Smooth muscle cell (in vitro differentiated cells): ENCODE measurements around the gene SLN. TPM values are rescaled to one million over a fixed set of nuclear protein-coding genes. Genes with fewer than 3 reads are reported as not detected.
A peak's percentile ranks its signal among the peaks of the same experiment; 100 is the strongest.

ENCODE experiments used
- DNase-seq: peaks from one replicate; lab custom pipeline; 2025; ENCODE audit not compliant: unreplicated experiment; lab: John Stamatoyannopoulos, UW
- H2AFZ ChIP-seq: fragments of 200-600 bp; sonication (generic); 2 replicates; pipeline ENCODE4 v1.6.0; 2016; ENCODE audit warnings: antibody characterized with exemption, low read depth, mild to moderate bottlenecking
- H3F3A ChIP-seq: fragments of 200-600 bp; sonication (generic); 2 replicates; pipeline ENCODE4 v1.6.0; 2017; ENCODE audit warnings: antibody characterized with exemption, low read depth
- H3K27ac ChIP-seq: fragments of 200-600 bp; sonication (generic); 2 replicates; pipeline ENCODE4 v1.5.1; 2016; ENCODE audit warnings: low read depth, mild to moderate bottlenecking
- H3K27me3 ChIP-seq: fragments of 200-600 bp; sonication (generic); 2 replicates; pipeline ENCODE4 v1.6.1; 2016; ENCODE audit warnings: low read depth, mild to moderate bottlenecking
- H3K36me3 ChIP-seq: fragments of 200-600 bp; sonication (generic); 2 replicates; pipeline ENCODE4 v1.5.1; 2016; ENCODE audit warnings: low read depth
- H3K4me1 ChIP-seq: fragments of 200-600 bp; sonication (generic); 2 replicates; pipeline ENCODE4 v1.5.1; 2016; ENCODE audit warnings: low read depth
- H3K4me2 ChIP-seq: fragments of 200-600 bp; sonication (generic); 2 replicates; pipeline ENCODE4 v1.6.0; 2016; ENCODE audit warnings: mild to moderate bottlenecking
- H3K4me3 ChIP-seq: fragments of 200-600 bp; sonication (generic); 2 replicates; pipeline ENCODE4 v1.5.1; 2016; ENCODE audit warnings: mild to moderate bottlenecking
- H3K79me2 ChIP-seq: fragments of 200-600 bp; sonication (generic); 2 replicates; pipeline ENCODE4 v1.6.0; 2016; ENCODE audit warnings: low read depth, mild to moderate bottlenecking
- H3K9ac ChIP-seq: fragments of 200-600 bp; sonication (generic); 2 replicates; pipeline ENCODE4 v1.6.0; 2016; ENCODE audit warnings: low read depth
- H3K9me3 ChIP-seq: fragments of 200-600 bp; sonication (generic); replicated peaks from 2 replicates; pipeline ENCODE4 v1.5.1; 2016; ENCODE audit warnings: low read depth
- H4K20me1 ChIP-seq: fragments of 200-600 bp; sonication (generic); 2 replicates; pipeline ENCODE4 v1.6.0; 2016; ENCODE audit warnings: low read depth
- CTCF ChIP-seq: fragments of 200-600 bp; sonication (generic); IDR thresholded peaks from 2 replicates; pipeline ENCODE4 v1.5.1; 2017; ENCODE audit warnings: borderline replicate concordance, mild to moderate bottlenecking, antibody characterized with exemption; ENCODE audit not compliant: insufficient read depth, poor library complexity, severe bottlenecking
- WGBS: methylation state at CpG from one replicate; pipeline ENCODE4 v1.1.7; 2016; ENCODE audit warnings: low lambda C conversion rate; 5-methylcytosine and 5-hydroxymethylcytosine counted together
- polyA plus RNA-seq: library from polyadenylated mRNA; unstranded; fragments of >200 nt; fragmentation: Nextera tagmentation; extraction: Ambion mirVana; gene quantifications from 2 replicates; pipeline ENCODE4 v1.2.1, GENCODE V29; 2016
- total RNA-seq: library from RNA; depleted of rRNA; stranded (reverse); fragments of >200 nt; gene quantifications from 2 replicates; pipeline ENCODE4 v1.2.3, GENCODE V29; 2014

SLN gene
- total and polyA plus RNA-seq, 2 experiments from 2014 or later: 0.82 TPM; not detected in 1

- Histone ChIP-seq H3K9me3 (no peaks in the 10 kb centered on the region), H3K27me3 (no peaks in the 10 kb centered on the region), H3K4me1 (no peaks in the 10 kb centered on the region), H3K79me2 (no peaks in the 10 kb centered on the region), H4K20me1 (no peaks in the 10 kb centered on the region), H3K9ac (no peak overlapping the region), H3K4me2 (no peak overlapping the region), H3K36me3 (no peaks in the 10 kb centered on the region), H3K27ac (no peak overlapping the region), H3K4me3 (no peak overlapping the region), H2AFZ (no peak overlapping the region), H3F3A (no peaks in the 10 kb centered on the region)
- DNase-seq: no peak
- WGBS: 25% methylated on average over 2 of the region's 2 CpGs
- no peak for TF ChIP-seq CTCF
Observed at GRCh38 chr11:107747622-107748021, 35.8 kb upstream of the SLN start.

DNA sequence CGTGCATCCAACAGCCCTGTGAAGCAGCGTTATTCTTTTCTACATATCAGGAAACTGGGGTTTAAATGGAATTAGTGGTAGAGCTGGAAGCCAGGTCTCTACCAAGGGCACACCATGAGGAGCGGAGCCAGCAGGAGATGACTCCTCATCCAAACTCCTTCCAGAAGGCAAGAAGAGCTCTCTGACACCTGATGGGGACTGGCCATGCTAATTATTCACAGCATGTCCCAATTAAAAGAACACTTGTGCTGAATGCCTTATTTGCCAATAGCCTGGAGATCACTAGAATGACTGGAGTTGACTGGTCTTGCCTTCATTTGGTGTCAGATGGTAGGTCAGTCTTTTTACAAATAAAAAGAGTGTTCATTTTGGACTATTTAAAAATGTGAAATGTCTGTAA, 32.9 kb upstream of the SLN start:
- H3K27ac ChIP-seq: no peak overlapping the region
- no peak overlapping the region for H2AFZ ChIP-seq
- no peaks in the 10 kb centered on the region for H3F3A ChIP-seq
- H3K27me3 ChIP-seq: no peaks in the 10 kb centered on the region
- H3K79me2 ChIP-seq: no peaks in the 10 kb centered on the region
- H3K9ac ChIP-seq: no peak overlapping the region
- TF ChIP-seq CTCF: no peak
- no peaks in the 10 kb centered on the region for H4K20me1 ChIP-seq
- H3K9me3 ChIP-seq: no peaks in the 10 kb centered on the region
- H3K4me1 ChIP-seq: no peaks in the 10 kb centered on the region
- no peak overlapping the region for H3K4me3 ChIP-seq
- H3K4me2 ChIP-seq: no peak overlapping the region
- H3K36me3 ChIP-seq: no peaks in the 10 kb centered on the region
- 39% methylated on average over 3 of the region's 3 CpGs for WGBS
- no peak for DNase-seq

- no peaks in the 10 kb centered on the region for H3K27me3 ChIP-seq
- H3F3A ChIP-seq: no peaks in the 10 kb centered on the region
- H3K4me1 ChIP-seq: no peaks in the 10 kb centered on the region
- H3K79me2 ChIP-seq: no peaks in the 10 kb centered on the region
- WGBS: 67% methylated on average over 3 of the region's 3 CpGs
- no peaks in the 10 kb centered on the region for H3K36me3 ChIP-seq
- no peak overlapping the region for H3K27ac ChIP-seq
- no peaks in the 10 kb centered on the region for H3K9me3 ChIP-seq
- H3K9ac ChIP-seq: no peak overlapping the region
- H2AFZ ChIP-seq: no peak overlapping the region
- H4K20me1 ChIP-seq: no peaks in the 10 kb centered on the region
- no peak overlapping the region for H3K4me2 ChIP-seq
- DNase-seq: no peak
- H3K4me3 ChIP-seq: no peak overlapping the region
- no peak for TF ChIP-seq CTCF
Observed at GRCh38 chr11:107743191-107743590, 31.3 kb upstream of the SLN start.

GRCh38 chr11:107741044-107741823, 29.4 kb upstream of the SLN start:
- no peak overlapping the region for H2AFZ ChIP-seq
- H3K4me1 ChIP-seq: no peaks in the 10 kb centered on the region
- no peak overlapping the region for H3K9ac ChIP-seq
- no peak overlapping the region for H3K4me2 ChIP-seq
- no peaks in the 10 kb centered on the region for H3K9me3 ChIP-seq
- peak; percentile 49 for TF ChIP-seq CTCF
- no peak for DNase-seq
- H3K4me3 ChIP-seq: no peak overlapping the region
- H3K79me2 ChIP-seq: no peaks in the 10 kb centered on the region
- H3F3A ChIP-seq: no peaks in the 10 kb centered on the region
- WGBS: 51% methylated on average over 7 of the region's 7 CpGs
- H4K20me1 ChIP-seq: no peaks in the 10 kb centered on the region
- no peak overlapping the region for H3K27ac ChIP-seq
- no peaks in the 10 kb centered on the region for H3K27me3 ChIP-seq
- H3K36me3 ChIP-seq: no peaks in the 10 kb centered on the region
